ENCODE measurements around the gene HOMER1.

- TF ChIP-seq BHLHE40 (IDR thresholded peaks at IDR 0.05; ENCODE audit: borderline replicate concordance) (no peak), NFRKB (IDR thresholded peaks at IDR 0.05) (no peak), FOXM1 (IDR thresholded peaks at IDR 0.05; ENCODE audit: borderline replicate concordance) (no peak), PKNOX1 (IDR thresholded peaks at IDR 0.05) (no peak), FOXK2 (IDR thresholded peaks at IDR 0.05) (no peak), CTBP1 (IDR thresholded peaks at IDR 0.05; ENCODE audit: borderline replicate concordance) (no peak), ARNT (IDR thresholded peaks at IDR 0.05) (no peak), HDGF (IDR thresholded peaks at IDR 0.05; ENCODE audit: borderline replicate concordance) (no peak), LEF1 (IDR thresholded peaks at IDR 0.05; ENCODE audit: borderline replicate concordance) (no peak)
Observed at GRCh38 chr5:79517601-79518000, 3.7 kb upstream of the HOMER1 start.
